ENCODE results near the gene USP17L18. TPM values are rescaled to one million over a fixed set of nuclear protein-coding genes. Genes with fewer than 3 reads are reported as not detected.
"Not testable (repeated sequence)": the region's sequence is repeated elsewhere in the genome, so short reads cannot be mapped to it uniquely, and the experiment has no call there.

Gene USP17L18, protein sequence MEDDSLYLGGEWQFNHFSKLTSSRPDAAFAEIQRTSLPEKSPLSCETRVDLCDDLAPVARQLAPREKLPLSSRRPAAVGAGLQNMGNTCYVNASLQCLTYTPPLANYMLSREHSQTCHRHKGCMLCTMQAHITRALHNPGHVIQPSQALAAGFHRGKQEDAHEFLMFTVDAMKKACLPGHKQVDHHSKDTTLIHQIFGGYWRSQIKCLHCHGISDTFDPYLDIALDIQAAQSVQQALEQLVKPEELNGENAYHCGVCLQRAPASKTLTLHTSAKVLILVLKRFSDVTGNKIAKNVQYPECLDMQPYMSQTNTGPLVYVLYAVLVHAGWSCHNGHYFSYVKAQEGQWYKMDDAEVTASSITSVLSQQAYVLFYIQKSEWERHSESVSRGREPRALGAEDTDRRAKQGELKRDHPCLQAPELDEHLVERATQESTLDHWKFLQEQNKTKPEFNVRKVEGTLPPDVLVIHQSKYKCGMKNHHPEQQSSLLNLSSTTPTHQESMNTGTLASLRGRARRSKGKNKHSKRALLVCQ
- total RNA-seq = not detected in 2 replicates

GRCh38 chr4:9247953-9248680, at the start of gene USP17L18:
Gene USP17L18 (plus strand): TSS chr4:9248630. CDS start chr4:9248630, 0 bp downstream.
- intact Hi-C loops (cut with micrococcal nuclease); H3K36me3 Mint-ChIP-seq (ENCODE audit: low read depth); H3K27ac Mint-ChIP-seq; H3K27me3 Mint-ChIP-seq; H3K4me1 Mint-ChIP-seq; H3K4me3 Mint-ChIP-seq; H3K9me3 Mint-ChIP-seq: not testable (repeated sequence)
- DNase-seq = peak; percentile 54

DNA sequence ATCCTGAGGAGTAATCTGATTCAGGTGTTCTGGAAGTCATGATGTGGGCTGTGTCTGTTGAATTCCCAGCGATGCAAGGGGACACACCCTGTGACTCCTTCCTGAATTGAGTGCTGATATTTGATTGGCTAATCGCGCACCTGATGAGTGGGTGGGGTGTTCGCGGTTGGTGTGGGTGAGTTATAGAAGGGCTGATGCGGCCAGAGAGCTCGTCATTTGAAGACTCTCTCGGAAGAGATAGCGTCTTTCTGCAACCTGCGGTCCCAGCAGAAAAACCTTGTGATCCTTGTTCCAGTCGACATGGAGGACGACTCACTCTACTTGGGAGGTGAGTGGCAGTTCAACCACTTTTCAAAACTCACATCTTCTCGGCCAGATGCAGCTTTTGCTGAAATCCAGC, 38.1 kb upstream of the USP17L18 start, which contains the start of gene USP17L10:
Gene USP17L10, plus strand, starts transcription at position 301 of the 400 bp plus-strand sequence. Its CDS starts 0 bp downstream, at position 301.
- intact Hi-C loops (cut with micrococcal nuclease); H3K27ac Mint-ChIP-seq; H3K4me1 Mint-ChIP-seq; H3K36me3 Mint-ChIP-seq (ENCODE audit: low read depth); DNase-seq; H3K4me3 Mint-ChIP-seq; H3K27me3 Mint-ChIP-seq; H3K9me3 Mint-ChIP-seq: not testable (repeated sequence)

DNA sequence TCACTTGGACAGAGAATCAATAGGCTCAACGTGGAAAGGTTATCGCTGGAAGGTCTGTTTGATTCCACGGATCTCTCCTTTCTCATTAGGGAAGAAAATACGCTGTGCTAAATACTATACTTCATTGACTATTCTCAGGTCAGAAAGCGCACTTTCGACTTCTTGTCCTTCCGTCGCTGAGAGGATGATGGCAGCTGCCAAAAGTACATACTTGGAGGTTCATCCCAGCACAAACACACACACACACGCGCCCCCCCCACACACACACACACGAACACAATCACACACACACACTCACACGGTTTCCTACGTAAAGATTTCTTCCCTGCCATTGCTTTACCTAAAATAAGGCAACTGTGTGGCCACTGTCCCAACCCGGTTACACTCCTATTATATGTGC, 33.7 kb upstream of the USP17L18 start:
- intact Hi-C loops (cut with micrococcal nuclease); H3K36me3 Mint-ChIP-seq (ENCODE audit: low read depth); H3K27me3 Mint-ChIP-seq; H3K27ac Mint-ChIP-seq; H3K4me3 Mint-ChIP-seq; H3K4me1 Mint-ChIP-seq; H3K9me3 Mint-ChIP-seq: not testable (repeated sequence)
- peak; percentile 50 for DNase-seq

GRCh38 chr4:9215105-9215504, 33.3 kb upstream of the USP17L18 start, which contains the start of gene USP17L11:
Gene USP17L11 (plus strand): TSS chr4:9215405. CDS start chr4:9215405, 0 bp downstream.
- H3K4me1 Mint-ChIP-seq; H3K36me3 Mint-ChIP-seq (ENCODE audit: low read depth); H3K9me3 Mint-ChIP-seq; H3K4me3 Mint-ChIP-seq; H3K27ac Mint-ChIP-seq; DNase-seq; intact Hi-C loops (cut with micrococcal nuclease); H3K27me3 Mint-ChIP-seq: not testable (repeated sequence)

DNA sequence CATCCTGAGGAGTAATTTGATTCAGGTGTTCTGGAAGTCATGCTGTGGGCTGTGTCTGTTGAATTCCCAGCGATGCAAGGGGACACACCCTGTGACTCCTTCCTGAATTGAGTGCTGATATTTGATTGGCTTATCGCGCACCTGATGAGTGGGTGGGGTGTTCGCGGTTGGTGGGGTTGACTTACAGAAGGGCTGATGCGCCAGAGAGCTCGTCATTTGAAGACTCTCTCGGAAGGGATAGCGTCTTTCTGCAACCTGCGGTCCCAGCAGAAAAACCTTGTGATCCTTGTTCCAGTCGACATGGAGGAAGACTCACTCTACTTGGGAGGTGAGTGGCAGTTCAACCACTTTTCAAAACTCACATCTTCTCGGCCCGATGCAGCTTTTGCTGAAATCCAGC, 28.6 kb upstream of the USP17L18 start, which contains the start of gene USP17L12:
Gene USP17L12, plus strand, starts transcription at position 301 of the 400 bp plus-strand sequence. Its CDS starts 0 bp downstream, at position 301.
- H3K4me3 Mint-ChIP-seq; intact Hi-C loops (cut with micrococcal nuclease); DNase-seq; H3K9me3 Mint-ChIP-seq; H3K36me3 Mint-ChIP-seq (ENCODE audit: low read depth); H3K27ac Mint-ChIP-seq; H3K27me3 Mint-ChIP-seq; H3K4me1 Mint-ChIP-seq: not testable (repeated sequence)

- H3K4me1 Mint-ChIP-seq; intact Hi-C loops (cut with micrococcal nuclease); H3K36me3 Mint-ChIP-seq (ENCODE audit: low read depth); H3K9me3 Mint-ChIP-seq; H3K27me3 Mint-ChIP-seq; DNase-seq; H3K27ac Mint-ChIP-seq; H3K4me3 Mint-ChIP-seq: not testable (repeated sequence)
These were observed 23.8 kb upstream of the USP17L18 start, which contains the start of gene USP17L13 for GRCh38 chr4:9224596-9224995. Gene USP17L13 (plus strand): TSS chr4:9224896. CDS start chr4:9224896, 0 bp downstream.

DNA sequence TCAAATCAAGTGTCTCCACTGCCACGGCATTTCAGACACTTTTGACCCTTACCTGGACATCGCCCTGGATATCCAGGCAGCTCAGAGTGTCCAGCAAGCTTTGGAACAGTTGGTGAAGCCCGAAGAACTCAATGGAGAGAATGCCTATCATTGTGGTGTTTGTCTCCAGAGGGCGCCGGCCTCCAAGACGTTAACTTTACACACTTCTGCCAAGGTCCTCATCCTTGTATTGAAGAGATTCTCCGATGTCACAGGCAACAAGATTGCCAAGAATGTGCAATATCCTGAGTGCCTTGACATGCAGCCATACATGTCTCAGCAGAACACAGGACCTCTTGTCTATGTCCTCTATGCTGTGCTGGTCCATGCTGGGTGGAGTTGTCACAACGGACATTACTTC, 18.2 kb upstream of the USP17L18 start:
- H3K9me3 Mint-ChIP-seq; intact Hi-C loops (cut with micrococcal nuclease); H3K27ac Mint-ChIP-seq; H3K4me1 Mint-ChIP-seq; H3K36me3 Mint-ChIP-seq (ENCODE audit: low read depth); H3K4me3 Mint-ChIP-seq; H3K27me3 Mint-ChIP-seq: not testable (repeated sequence)
- peak; percentile 49 for DNase-seq

- H3K27me3 Mint-ChIP-seq; intact Hi-C loops (cut with micrococcal nuclease); DNase-seq; H3K36me3 Mint-ChIP-seq (ENCODE audit: low read depth); H3K27ac Mint-ChIP-seq; H3K9me3 Mint-ChIP-seq; H3K4me3 Mint-ChIP-seq; H3K4me1 Mint-ChIP-seq: not testable (repeated sequence)
These were observed 14.3 kb upstream of the USP17L18 start, which contains the start of gene USP17L15 for GRCh38 chr4:9234085-9234484. Gene USP17L15 (plus strand): TSS chr4:9234385. CDS start chr4:9234385, 0 bp downstream.

DNA sequence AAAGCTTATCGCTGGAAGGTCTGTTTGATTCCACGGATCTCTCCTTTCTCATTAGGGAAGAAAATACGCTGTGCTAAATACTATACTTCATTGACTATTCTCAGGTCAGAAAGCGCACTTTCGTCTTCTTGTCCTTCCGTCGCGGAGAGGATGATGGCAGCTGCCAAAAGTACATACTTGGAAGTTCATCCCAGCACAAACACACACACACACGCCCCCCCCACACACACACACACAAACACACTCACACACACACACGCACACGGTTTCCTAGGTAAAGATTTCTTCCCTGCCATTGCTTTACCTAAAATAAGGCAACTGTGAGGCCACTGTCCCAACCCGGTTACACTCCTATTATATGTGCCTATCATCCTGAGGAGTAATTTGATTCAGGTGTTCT, 10.0 kb upstream of the USP17L18 start:
- H3K4me3 Mint-ChIP-seq; intact Hi-C loops (cut with micrococcal nuclease); DNase-seq; H3K27ac Mint-ChIP-seq; H3K4me1 Mint-ChIP-seq; H3K9me3 Mint-ChIP-seq; H3K27me3 Mint-ChIP-seq; H3K36me3 Mint-ChIP-seq (ENCODE audit: low read depth): not testable (repeated sequence)

DNA sequence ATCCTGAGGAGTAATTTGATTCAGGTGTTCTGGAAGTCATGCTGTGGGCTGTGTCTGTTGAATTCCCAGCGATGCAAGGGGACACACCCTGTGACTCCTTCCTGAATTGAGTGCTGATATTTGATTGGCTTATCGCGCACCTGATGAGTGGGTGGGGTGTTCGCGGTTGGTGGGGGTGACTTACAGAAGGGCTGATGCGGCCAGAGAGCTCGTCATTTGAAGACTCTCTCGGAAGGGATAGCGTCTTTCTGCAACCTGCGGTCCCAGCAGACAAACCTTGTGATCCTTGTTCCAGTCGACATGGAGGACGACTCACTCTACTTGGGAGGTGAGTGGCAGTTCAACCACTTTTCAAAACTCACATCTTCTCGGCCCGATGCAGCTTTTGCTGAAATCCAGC, 4.9 kb upstream of the USP17L18 start, which contains the start of gene USP17L17:
Gene USP17L17, plus strand, starts transcription at position 301 of the 400 bp plus-strand sequence. Its CDS starts 0 bp downstream, at position 301.
- H3K4me1 Mint-ChIP-seq; H3K27me3 Mint-ChIP-seq; H3K4me3 Mint-ChIP-seq; intact Hi-C loops (cut with micrococcal nuclease); H3K9me3 Mint-ChIP-seq; H3K36me3 Mint-ChIP-seq (ENCODE audit: low read depth); H3K27ac Mint-ChIP-seq: not testable (repeated sequence)
- peak; percentile 14 for DNase-seq

- H3K36me3 Mint-ChIP-seq (ENCODE audit: low read depth); H3K9me3 Mint-ChIP-seq; H3K4me1 Mint-ChIP-seq; H3K4me3 Mint-ChIP-seq; H3K27ac Mint-ChIP-seq; DNase-seq; intact Hi-C loops (cut with micrococcal nuclease); H3K27me3 Mint-ChIP-seq: not testable (repeated sequence)
These were observed 4.6 kb downstream of the USP17L18 start, which contains the start of gene USP17L19 for GRCh38 chr4:9253078-9253477. Gene USP17L19 (plus strand): TSS chr4:9253378. CDS start chr4:9253378, 0 bp downstream.

DNA sequence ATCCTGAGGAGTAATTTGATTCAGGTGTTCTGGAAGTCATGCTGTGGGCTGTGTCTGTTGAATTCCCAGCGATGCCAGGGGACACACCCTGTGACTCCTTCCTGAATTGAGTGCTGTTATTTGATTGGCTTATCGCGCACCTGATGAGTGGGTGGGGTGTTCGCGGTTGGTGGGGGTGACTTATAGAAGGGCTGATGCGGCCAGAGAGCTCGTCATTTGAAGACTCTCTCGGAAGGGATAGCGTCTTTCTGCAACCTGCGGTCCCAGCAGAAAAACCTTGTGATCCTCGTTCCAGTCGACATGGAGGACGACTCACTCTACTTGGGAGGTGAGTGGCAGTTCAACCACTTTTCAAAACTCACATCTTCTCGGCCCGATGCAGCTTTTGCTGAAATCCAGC, 9.4 kb downstream of the USP17L18 start, which contains the start of gene USP17L20:
Gene USP17L20, plus strand, starts transcription at position 301 of the 400 bp plus-strand sequence. Its CDS starts 0 bp downstream, at position 301.
- H3K27ac Mint-ChIP-seq; H3K4me3 Mint-ChIP-seq; H3K4me1 Mint-ChIP-seq; H3K27me3 Mint-ChIP-seq; H3K9me3 Mint-ChIP-seq; intact Hi-C loops (cut with micrococcal nuclease); H3K36me3 Mint-ChIP-seq (ENCODE audit: low read depth); DNase-seq: not testable (repeated sequence)

- not testable (repeated sequence) for H3K36me3 Mint-ChIP-seq (ENCODE audit: low read depth)
These were observed 14.1 kb downstream of the USP17L18 start, which contains the start of gene USP17L21 for GRCh38 chr4:9262572-9262971. Gene USP17L21 (plus strand): TSS chr4:9262872. CDS start chr4:9262872, 0 bp downstream.

More at GRCh38 chr4:9262572-9262971, 14.1 kb downstream of the USP17L18 start, which contains the start of gene USP17L21:
- H3K27ac Mint-ChIP-seq; DNase-seq; H3K9me3 Mint-ChIP-seq; H3K4me1 Mint-ChIP-seq; intact Hi-C loops (cut with micrococcal nuclease); H3K27me3 Mint-ChIP-seq; H3K4me3 Mint-ChIP-seq: not testable (repeated sequence)

Measured in activated CD4-positive, alpha-beta T cell treated with anti-CD3 and anti-CD28 coated beads, Interleukin-2, amount 10 ng/mL, durations not matched to agents 24 days and 14 days (primary cell).